ENCODE data around the gene NEU1. TPM values are rescaled to one million over a fixed set of nuclear protein-coding genes. Genes with fewer than 3 reads are reported as not detected.
A peak's percentile ranks its signal among the peaks of the same experiment; 100 is the strongest.
"Not testable (repeated sequence)": the region's sequence is repeated elsewhere in the genome, so short reads cannot be mapped to it uniquely, and the experiment has no call there.

NEU1 gene
- total RNA-seq, 1 experiment from 2014 or later = 25.2 TPM

DNA sequence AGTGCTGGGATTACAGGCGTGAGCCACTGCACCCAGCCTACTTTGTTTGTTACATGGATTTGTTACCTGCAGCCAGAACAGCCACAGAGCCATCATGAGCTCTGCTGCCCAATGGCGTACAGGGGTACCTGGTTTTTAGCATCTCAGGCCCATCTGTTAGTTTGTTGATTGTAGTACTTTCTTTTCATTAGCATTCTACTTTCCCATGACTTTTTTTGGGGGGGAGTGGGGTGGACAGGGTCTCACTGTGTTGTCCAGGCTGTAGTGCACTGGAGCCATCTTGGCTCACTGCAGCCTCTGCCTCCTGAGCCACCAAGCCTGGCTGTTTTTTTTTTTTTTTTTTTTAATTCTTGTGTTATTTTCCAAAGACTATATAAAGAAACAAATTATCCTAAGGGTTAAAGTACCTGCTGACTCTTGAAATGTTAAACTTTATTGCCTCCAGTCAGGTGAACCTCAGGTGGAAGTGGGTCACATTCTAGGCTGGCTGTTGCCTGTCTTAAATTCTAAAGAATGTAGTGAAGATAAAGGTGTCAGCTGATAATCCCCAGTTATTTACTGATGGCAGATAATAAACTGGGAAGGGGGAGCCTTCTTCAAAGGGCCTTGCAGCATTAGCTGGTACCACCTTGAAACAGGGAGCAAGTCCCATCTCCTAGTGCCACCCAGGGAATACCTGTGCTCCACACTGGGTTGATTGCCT is 15.2 kb downstream of the NEU1 start:
- DNase-seq (ENCODE audit: extremely low read depth, low read depth) = no peak

DNA sequence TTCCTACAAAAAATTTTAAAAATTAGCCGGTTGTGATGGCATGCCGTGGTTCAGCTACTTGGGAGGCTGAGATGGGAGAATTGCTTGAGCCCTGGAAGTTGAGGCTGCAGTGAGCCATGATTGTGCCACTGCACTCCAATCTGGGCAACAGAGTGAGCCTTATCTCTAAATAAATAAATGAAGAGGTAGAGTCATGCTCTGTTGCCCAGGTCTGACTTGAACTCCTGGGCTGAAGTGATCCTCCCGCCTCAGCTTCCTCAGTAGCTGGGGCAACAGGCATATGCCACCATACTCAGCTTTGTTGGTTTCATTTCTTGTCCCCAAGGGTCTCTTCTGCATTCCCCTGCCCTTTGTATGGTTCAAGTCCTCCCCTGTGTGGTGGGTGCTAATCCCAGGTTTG is 18.1 kb downstream of the NEU1 start:
- no peak for DNase-seq (ENCODE audit: extremely low read depth, low read depth)

DNA sequence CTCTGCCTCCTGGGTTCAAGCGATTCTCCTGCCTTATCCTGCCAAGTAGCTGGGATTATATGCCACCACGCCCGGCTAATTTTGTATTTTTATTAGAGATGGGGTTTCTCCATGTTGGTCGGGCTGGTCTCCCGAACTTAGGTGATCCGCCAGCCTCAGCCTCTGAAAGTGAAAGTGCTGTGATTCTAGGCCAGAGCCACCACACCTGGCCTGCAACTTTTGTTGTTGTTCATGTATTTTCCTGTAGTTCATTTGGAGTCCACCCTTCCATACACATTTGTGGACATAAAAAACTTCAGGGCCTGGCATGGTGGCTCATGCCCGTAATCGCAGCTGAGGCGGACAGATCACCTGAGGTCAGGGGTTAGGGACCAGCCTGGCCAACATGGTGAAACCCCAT is 20.6 kb downstream of the NEU1 start:
- no peak for DNase-seq (ENCODE audit: extremely low read depth, low read depth)

DNA sequence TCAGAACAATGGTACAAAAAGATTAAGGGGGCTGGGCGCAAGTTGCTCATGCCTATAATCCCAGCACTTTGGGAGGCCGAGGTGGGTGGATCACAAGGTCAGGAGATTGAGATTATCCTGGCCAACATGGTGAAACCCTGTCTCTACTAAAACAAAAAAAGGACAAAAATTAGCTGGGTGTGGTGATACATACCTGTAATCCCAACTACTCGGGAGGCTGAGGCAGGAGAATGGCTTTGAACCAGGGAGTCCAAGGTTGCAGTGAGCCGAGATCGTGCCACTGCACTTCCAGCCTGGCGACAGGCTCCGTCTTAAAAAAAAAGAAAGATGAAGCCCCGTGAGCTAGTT is 22.9 kb downstream of the NEU1 start:
- DNase-seq (ENCODE audit: extremely low read depth, low read depth) = not testable (repeated sequence)

DNA sequence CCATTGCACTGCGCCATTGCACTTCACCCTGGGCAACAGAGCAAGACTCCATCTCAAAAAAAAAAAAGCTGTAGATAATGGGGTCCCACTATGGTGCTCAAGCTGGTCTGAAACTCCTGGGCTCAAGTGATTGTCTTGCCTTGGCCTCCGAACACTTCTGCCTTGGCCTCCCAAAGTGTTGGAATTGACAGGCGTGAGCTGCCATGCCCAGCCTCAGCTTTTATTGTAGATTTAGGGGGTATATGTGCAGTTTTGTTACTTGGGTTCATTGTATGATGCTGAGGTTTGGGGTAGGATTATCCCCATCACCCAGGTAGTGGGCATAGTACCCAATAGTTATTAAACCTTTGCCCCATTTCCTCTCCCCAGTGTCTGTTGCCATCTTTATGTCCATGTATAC is 23.7 kb downstream of the NEU1 start:
- DNase-seq (ENCODE audit: extremely low read depth, low read depth) = no peak

DNA sequence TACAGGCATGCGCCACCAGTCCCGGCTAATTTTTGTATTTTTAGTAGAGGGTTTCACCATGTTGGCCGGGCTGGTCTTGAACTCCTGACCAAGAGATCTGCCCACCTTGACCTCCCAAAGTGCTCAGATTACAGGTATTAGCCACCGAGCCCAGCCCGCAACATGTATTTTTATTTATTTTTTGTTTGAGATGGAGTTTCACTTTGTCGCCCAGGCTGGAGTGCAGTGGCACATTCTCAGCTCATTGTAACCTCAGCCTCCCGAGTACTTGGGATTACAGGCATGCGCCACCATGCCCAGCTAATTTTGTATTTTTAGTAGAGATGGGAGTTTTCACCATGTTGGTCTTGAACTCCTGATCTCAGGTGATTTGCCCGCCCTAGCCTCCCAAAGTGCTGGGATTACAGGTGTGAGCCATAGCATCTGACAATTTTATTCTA is 24.5 kb downstream of the NEU1 start:
- DNase-seq (ENCODE audit: extremely low read depth, low read depth) = not testable (repeated sequence)

DNA sequence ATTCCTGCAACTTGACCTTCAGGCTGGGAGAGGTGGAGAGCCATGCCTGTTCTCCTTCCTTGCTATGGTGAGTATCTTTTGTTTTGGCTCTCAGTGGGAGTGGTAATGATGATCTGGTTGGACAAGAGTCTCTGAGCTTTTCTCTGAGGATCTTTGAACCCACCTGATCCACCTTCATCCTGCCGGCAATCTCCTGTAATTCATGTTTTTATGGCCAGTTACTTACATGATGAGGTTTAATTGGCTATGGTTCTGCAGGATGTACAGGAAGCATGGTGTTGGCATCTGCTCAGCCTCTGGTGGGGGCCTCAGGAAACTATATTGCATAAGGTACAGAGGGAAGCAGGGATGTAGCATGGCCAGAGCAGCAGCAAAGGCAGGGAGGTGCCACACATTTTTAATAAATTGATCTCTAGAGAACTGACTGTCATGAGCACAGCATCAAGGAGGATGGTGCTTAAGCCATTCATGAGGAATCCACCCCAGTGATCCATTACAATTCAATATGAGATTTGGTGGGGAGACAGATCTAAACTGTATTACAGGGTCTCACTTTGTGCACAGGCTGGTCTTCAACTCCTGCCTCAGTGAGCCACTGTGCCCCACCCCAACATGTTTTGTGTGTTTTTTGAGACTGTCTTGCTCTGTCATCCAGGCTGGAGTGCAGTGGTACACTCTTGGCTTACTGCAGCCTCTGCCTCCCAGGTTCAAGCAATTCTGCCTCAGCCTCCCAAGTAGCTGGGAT is 25.1 kb downstream of the NEU1 start:
- no peak for DNase-seq (ENCODE audit: extremely low read depth, low read depth)

DNA sequence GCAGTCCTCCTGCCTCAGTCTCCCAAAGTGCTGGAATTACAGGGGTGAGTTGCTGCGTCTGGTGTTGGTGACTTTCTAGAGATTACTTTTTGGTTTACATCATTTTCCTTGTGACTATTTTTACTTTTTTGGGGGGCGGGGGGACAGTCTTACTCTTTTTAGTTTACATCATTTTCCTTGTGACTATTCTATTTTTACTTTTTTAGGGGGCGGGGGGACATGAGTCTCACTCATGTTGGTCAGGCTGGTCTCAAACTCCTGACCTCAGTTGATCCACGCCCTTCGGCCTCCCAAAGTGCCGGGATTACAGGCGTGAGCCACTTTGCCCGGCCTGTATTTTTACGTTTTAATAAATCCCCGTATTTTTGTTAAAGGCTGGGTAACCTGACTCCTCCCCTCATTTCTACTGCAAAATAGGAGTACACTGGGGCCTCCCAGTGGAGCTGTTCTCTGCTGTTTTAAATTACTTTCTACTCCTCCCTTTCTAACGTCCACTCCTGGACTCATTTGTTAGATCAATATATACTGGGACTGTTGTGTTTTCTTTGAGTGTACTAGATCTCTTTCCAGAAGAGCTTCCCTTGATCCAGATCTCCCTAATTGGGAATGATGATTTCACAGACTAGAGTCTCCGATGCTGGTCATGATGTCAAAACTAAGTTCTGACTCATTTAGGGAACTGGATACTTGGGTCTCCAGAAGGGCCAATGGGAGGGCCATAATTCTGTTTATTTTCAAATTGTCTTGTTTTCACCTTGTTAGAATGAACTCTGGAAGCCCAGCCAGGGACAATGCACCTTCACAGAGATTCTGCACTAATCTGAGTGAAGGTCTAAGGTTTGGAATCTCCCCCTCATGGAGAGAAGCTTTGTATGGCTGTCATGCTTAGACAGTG is 25.9 kb downstream of the NEU1 start:
- DNase-seq (ENCODE audit: extremely low read depth, low read depth) = no peak

DNA sequence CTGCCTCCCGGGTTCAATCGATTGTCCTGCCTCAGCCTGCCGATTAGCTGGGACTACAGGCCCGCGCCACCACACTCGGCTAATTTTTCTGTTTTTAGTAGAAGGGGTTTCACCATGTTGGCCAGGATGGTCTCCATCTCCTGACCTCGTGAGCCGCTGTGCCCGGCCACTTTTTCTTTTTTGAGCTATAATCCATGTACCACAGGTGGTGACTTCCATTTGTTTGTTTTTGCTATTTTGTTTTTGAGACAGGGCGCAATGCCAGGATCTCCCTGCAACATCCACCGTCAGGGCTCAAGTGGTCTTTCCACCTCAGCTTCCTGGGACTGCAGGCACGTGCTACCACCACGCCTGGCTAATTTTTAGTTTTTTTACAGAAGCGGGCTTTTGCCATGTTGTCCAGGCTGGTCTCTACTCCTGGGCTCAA is 26.6 kb downstream of the NEU1 start:
- DNase-seq (ENCODE audit: extremely low read depth, low read depth) = no peak

DNA sequence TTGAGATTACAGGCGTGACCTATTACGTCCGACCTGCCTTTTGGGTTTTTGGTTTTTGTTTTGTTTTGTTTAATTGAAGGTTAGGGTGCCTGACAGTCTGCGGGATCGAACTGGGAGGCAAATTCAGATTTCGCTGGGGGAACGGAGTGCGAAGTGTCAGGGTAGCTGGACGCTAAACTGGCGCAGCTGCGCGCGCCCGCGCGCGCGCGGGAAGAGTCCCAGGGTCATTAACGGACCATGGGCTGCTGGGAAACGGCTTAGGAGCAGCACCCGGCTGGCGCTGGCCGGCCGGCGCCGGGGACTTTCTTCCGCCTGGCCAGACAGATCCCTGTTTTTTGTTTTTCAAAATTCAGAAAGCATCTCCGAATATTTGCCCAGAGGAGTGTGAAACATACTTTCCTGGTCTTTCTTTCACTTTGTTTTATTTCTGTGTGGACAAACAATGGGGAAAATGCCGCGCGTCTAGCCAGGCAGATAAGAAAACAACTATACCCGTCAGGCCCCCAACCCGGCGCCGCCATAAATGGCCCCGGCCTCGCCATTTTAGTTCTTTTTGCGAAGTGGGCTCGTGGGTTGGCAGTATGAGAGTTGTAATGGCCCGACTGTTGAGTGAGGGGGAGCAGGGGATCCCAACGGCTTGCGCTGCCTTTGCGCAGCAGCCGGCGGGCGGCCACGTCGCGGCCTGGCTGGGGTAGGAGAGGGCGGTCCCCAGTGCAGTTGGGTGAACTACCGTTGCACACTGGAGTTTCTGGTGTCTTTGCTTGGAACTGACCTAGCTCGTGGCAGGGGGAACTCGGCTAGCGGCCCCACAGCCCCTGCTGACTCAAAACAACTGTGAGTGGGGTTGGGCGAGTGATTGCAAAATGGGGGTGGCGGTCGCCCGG is 28.0 kb downstream of the NEU1 start:
- peak; percentile 81 for DNase-seq (ENCODE audit: extremely low read depth, low read depth)

DNA sequence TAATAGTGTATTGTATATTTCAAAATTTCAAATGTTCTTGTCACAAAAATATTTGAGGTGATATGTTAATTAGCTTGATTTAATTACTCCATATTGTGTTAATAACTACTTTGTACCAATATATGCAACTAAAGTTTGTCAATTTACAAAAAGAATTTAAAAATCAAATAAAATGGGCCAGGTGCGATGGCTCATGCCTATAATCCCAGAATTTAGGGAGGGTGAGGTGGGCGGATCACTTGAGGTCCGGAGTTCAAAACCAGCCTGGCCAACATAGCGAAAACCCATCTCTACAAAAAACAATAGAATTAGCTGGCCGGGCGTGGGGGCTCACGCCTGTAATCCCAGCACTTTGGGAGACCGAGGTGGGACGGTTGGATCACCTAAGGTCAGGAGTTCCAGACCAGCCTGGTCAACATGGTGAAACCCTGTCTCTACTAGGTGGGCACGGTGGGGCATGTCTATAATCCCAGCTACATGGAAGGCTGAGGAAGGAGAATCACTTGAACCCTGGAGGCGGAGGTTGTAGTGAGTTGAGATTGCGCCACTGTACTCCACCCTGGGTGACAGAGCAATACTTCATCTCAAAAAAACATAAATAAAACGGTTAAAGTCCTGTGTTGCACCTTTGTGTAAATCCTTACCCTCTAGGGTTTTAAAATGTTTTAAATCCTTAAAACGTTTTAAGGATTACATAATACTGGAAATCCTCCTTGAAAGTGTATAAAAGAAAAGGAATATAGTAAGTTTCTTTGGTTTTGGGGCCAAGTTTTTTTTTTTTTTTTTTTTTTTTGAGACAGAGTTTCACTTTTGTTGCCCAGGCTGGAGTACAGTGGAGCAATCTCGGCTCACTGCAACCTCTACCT is 31.0 kb downstream of the NEU1 start:
- no peak for DNase-seq (ENCODE audit: extremely low read depth, low read depth)

DNA sequence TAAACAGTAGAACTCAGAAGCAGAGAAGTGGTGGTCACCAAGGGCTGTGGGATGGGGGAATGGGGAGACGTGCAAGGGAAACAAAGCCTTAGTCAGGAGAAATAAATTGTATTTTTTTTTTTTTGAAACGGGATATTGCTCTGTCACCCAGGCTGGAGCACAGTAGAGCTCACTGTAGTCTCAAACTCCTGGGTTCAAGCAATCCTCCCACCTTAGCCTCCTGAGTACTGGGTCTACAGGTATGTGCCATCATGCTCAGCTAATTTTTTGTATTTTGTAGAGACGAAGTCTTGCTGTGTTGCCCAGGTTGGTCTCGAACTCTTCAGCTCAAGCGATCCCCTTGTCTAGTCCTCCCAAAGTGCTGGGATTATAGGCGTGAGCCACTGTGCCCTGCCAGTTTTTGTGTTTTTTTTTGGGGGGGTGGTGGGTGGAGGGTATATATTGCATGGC is 31.7 kb downstream of the NEU1 start:
- DNase-seq (ENCODE audit: extremely low read depth, low read depth) = no peak

DNA sequence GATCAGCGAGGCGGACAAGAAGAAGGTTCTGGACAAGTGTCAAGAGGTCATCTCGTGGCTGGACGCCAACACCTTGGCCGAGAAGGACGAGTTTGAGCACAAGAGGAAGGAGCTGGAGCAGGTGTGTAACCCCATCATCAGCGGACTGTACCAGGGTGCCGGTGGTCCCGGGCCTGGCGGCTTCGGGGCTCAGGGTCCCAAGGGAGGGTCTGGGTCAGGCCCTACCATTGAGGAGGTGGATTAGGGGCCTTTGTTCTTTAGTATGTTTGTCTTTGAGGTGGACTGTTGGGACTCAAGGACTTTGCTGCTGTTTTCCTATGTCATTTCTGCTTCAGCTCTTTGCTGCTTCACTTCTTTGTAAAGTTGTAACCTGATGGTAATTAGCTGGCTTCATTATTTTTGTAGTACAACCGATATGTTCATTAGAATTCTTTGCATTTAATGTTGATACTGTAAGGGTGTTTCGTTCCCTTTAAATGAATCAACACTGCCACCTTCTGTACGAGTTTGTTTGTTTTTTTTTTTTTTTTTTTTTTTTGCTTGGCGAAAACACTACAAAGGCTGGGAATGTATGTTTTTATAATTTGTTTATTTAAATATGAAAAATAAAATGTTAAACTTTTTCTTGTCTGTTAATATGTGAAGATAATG is 32.9 kb downstream of the NEU1 start:
- DNase-seq (ENCODE audit: extremely low read depth, low read depth) = peak; percentile 41

DNA sequence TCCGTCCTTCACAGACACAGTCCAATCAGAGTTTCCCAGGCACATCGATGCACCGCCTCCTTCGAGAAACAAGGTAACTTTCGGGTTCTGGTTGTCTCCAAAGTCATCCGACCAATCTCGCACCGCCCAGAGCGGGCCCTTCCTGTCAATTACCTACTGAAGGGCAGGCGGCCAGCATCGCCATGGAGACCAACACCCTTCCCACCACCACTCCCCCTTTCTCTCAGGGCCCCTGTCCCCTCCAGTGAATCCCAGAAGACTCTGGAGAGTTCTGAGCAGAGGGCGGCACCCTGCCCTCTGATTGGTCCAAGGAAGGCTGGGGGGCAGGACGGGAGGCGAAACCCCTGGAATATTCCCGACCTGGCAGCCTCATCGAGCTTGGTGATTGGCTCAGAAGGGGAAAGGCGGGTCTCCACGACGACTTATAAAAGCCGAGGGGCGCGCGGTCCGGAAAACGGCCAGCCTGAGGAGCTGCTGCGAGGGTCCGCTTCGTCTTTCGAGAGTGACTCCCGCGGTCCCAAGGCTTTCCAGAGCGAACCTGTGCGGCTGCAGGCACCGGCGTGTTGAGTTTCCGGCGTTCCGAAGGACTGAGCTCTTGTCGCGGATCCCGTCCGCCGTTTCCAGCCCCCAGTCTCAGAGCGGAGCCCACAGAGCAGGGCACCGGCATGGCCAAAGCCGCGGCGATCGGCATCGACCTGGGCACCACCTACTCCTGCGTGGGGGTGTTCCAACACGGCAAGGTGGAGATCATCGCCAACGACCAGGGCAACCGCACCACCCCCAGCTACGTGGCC is 35.1 kb downstream of the NEU1 start, which contains the start of gene HSPA1B:
Gene HSPA1B, plus strand, starts transcription at position 453 of the 794 bp plus-strand sequence. Its CDS starts 213 bp downstream, at position 666.
- DNase-seq (ENCODE audit: extremely low read depth, low read depth) = peak; percentile 99

DNA sequence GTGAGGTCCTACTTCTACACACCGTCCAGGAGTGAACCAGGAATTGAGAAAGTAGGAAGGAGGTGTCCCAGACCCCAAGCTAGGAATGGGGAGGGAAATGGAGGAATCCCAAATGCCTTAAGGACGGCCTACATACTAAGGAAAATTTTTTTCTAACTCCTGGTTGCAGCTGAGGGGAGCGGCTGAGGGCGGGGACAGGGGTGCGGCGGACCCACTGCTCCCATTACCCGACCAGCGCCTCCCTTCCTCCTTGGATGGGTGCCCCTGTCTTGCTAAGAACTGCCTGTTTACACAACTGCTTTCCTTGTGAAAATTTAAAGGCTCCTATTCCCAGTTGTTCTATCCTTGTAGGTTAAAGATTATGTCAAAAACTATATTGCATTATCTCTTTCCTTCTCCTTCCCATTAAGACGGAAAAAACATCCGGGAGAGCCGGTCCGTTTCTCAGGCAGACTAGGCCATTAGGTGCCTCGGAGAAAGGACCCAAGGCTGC is 35.8 kb downstream of the NEU1 start:
- DNase-seq (ENCODE audit: extremely low read depth, low read depth) = peak; percentile 56

DNA sequence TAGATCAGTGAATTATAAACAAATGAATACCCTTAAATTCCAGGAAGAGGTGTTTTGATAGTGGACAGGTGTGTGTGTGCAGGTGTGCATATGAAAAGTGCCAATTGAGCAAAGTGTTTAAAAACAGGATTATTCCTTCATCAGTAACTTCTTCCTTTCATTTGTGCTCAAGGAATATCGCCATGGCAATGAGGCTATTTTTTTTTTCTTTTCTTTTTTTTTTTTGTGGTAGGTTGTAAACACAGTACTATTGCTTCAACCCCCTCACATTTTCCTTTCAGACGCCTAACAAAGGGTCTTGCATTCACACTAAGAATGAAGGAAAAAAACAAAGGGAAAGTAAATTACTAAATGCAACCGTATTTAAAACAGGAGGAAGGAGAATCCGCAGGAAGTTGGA is 37.1 kb downstream of the NEU1 start:
- DNase-seq (ENCODE audit: extremely low read depth, low read depth) = no peak

DNA sequence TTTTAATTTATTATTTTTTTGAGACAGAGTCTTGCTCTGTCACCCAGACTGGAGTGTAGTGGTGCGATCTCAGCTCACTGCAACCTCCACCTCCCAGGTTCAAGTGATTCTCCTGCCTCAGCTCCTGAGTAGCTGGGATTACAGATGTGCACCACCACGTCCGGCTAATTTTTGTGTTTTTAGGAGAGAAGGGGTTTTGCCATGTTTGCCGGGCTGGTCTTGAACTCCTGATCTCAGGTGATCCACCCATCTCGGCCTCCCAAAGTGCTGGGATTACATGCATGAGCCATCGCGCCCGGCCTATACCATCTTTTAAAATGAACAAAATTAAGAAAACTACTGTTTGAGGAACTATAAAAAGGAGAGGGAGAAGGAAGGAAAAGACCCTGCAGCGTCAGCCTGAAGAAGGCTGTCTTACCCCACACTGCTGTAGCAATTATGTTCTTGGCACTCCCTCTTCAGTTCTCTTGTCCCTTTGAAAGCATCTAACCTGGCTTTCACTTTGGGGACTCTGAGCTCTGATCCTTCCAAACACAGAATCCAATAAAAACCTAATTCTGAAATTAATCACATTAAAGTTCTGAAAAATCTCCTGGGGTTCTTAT is 38.9 kb downstream of the NEU1 start:
- not testable (repeated sequence) for DNase-seq (ENCODE audit: extremely low read depth, low read depth)
